SK-N-SH treated with all-trans-retinoic acid at 6 μM for 48 hours (cell line): ENCODE results near the gene UBA6.

Experiments
- ATAC-seq: fragments of 200-7000 bp; cut with Tn5 transposase; 3 replicates; pipeline ENCODE4 v1.9.1; 2020; ENCODE audit warnings: mild to moderate bottlenecking, moderate library complexity
- ARNTL ChIP-seq: fragments of 450-650 bp; formaldehyde crosslinking; IDR thresholded peaks from 2 replicates; pipeline ENCODE4 v1.5.0; 2020; ENCODE audit warnings: low read depth, mild to moderate bottlenecking, moderate library complexity, borderline replicate concordance
- BACH2 ChIP-seq: fragments of 250-450 bp; sonication (Bioruptor Pico); IDR thresholded peaks from 2 replicates; pipeline ENCODE4 v1.9.0; 2021; ENCODE audit warnings: mild to moderate bottlenecking, borderline replicate concordance
- CREB5 ChIP-seq: fragments of 250-450 bp; sonication (Bioruptor Pico); IDR thresholded peaks from 2 replicates; pipeline ENCODE4 v1.5.1; 2020; ENCODE audit warnings: low read depth, mild to moderate bottlenecking, moderate library complexity
- CSRNP3 ChIP-seq: fragments of 250-450 bp; sonication (Bioruptor Pico); IDR thresholded peaks from 2 replicates; pipeline ENCODE4 v1.5.1; 2021; ENCODE audit warnings: mild to moderate bottlenecking, moderate library complexity
- GLIS3 ChIP-seq: fragments of 250-450 bp; sonication (Bioruptor Pico); IDR thresholded peaks from 2 replicates; pipeline ENCODE4 v1.5.0; 2020; ENCODE audit warnings: mild to moderate bottlenecking, moderate library complexity
- ISL1 ChIP-seq: fragments of 250-450 bp; sonication (Bioruptor Pico); IDR thresholded peaks from 2 replicates; pipeline ENCODE4 v2.1.2; 2022; ENCODE audit warnings: mild to moderate bottlenecking, moderate library complexity
- OSR1 ChIP-seq: fragments of 250-450 bp; sonication (Bioruptor Pico); IDR thresholded peaks from 2 replicates; pipeline ENCODE4 v1.8.0; 2022; ENCODE audit warnings: moderate library complexity, mild to moderate bottlenecking, inconsistent platforms
- PATZ1 ChIP-seq: fragments of 250-450 bp; sonication (Bioruptor Pico); IDR thresholded peaks from 2 replicates; pipeline ENCODE4 v1.8.0; 2020; ENCODE audit warnings: mild to moderate bottlenecking, moderate library complexity, borderline replicate concordance
- PPARA ChIP-seq: fragments of 250-450 bp; sonication (Bioruptor Pico); IDR thresholded peaks from 2 replicates; pipeline ENCODE4 v1.5.0; 2020; ENCODE audit warnings: mild to moderate bottlenecking, borderline replicate concordance
- RARB ChIP-seq: fragments of 250-450 bp; sonication (Bioruptor Pico); IDR thresholded peaks from 2 replicates; pipeline ENCODE4 v1.8.0; 2021; ENCODE audit warnings: mild to moderate bottlenecking, moderate library complexity
- SNAI2 ChIP-seq: fragments of 250-450 bp; sonication (Bioruptor Pico); IDR thresholded peaks from 2 replicates; pipeline ENCODE4 v1.5.0; 2020; ENCODE audit warnings: mild to moderate bottlenecking, moderate library complexity
- TCF4 ChIP-seq: fragments of 250-450 bp; sonication (Bioruptor Pico); IDR thresholded peaks from 2 replicates; pipeline ENCODE4 v1.8.0; 2021; ENCODE audit warnings: mild to moderate bottlenecking, moderate library complexity, borderline replicate concordance
- TOX ChIP-seq: fragments of 250-450 bp; sonication (Bioruptor Pico); IDR thresholded peaks from 2 replicates; pipeline ENCODE4 v1.8.0; 2021; ENCODE audit warnings: mild to moderate bottlenecking, moderate library complexity, borderline replicate concordance
- TSHZ2 ChIP-seq: fragments of 250-450 bp; sonication (Bioruptor Pico); IDR thresholded peaks from 2 replicates; pipeline ENCODE4 v1.5.0; 2020; ENCODE audit warnings: mild to moderate bottlenecking, moderate library complexity
- ZC3H10 ChIP-seq: fragments of 250-450 bp; sonication (Bioruptor Pico); IDR thresholded peaks from 2 replicates; pipeline ENCODE4 v1.5.1; 2021; ENCODE audit warnings: mild to moderate bottlenecking, moderate library complexity
- ZFP3 ChIP-seq: fragments of 250-450 bp; sonication (Bioruptor Pico); IDR thresholded peaks from 2 replicates; pipeline ENCODE4 v1.5.0; 2020; ENCODE audit warnings: mild to moderate bottlenecking, moderate library complexity
- ZFP30 ChIP-seq: fragments of 450-650 bp; formaldehyde crosslinking; IDR thresholded peaks from 2 replicates; pipeline ENCODE4 v1.5.0; 2022; ENCODE audit warnings: mild to moderate bottlenecking, moderate library complexity
- ZNF70 ChIP-seq: fragments of 450-650 bp; formaldehyde crosslinking; IDR thresholded peaks from 2 replicates; pipeline ENCODE4 v1.5.0; 2020; ENCODE audit warnings: mild to moderate bottlenecking, moderate library complexity
- ZNF8 ChIP-seq: fragments of 450-650 bp; formaldehyde crosslinking; IDR thresholded peaks from 2 replicates; pipeline ENCODE4 v1.5.0; 2020; ENCODE audit warnings: mild to moderate bottlenecking, moderate library complexity
- TF ChIP-seq, protein P1 (sequence below): fragments of 250-450 bp; sonication (Bioruptor Pico); IDR thresholded peaks from 2 replicates; pipeline ENCODE4 v1.8.0; 2021; ENCODE audit warnings: low read depth, mild to moderate bottlenecking, moderate library complexity, borderline replicate concordance

The UBA6 gene

GRCh38 chr4:67570537-67570936 lies 130.4 kb downstream of the UBA6 start:
- TF ChIP-seq ZNF70 (CRISPR knock-in tag) (no peak), OSR1 (CRISPR knock-in tag) (no peak), GLIS3 (CRISPR knock-in tag) (no peak), ZFP3 (CRISPR knock-in tag) (no peak), TCF4 (CRISPR knock-in tag) (no peak), TSHZ2 (no peak), CREB5 (CRISPR knock-in tag) (no peak), SNAI2 (CRISPR knock-in tag) (no peak), BACH2 (CRISPR knock-in tag) (no peak), ARNTL (no peak)
- TF ChIP-seq, protein P1, sequence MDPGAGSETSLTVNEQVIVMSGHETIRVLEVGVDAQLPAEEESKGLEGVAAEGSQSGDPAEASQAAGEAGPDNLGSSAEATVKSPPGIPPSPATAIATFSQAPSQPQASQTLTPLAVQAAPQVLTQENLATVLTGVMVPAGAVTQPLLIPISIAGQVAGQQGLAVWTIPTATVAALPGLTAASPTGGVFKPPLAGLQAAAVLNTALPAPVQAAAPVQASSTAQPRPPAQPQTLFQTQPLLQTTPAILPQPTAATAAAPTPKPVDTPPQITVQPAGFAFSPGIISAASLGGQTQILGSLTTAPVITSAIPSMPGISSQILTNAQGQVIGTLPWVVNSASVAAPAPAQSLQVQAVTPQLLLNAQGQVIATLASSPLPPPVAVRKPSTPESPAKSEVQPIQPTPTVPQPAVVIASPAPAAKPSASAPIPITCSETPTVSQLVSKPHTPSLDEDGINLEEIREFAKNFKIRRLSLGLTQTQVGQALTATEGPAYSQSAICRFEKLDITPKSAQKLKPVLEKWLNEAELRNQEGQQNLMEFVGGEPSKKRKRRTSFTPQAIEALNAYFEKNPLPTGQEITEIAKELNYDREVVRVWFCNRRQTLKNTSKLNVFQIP: no peak
- no peak for ATAC-seq

DNA sequence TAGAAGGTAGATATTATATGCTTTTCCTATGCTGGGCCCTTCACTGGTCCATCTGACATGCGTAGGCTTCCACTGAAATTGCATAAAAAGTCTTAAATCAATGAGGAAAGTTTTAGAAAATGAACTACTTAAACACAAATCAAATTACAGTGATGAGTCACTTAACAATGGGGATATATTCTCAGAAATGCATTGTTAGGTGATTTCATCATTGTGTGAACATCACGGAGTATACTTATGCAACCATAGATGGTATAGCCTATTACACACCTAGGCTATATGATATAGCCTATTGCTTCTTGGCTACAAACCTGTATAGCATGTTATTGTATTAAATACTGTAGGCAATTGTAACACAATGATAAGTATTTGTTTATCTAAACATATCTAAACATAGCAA lies 132.1 kb downstream of the UBA6 start:
- ATAC-seq: peak; percentile 48; the same call in 2 of the 3 replicates

DNA sequence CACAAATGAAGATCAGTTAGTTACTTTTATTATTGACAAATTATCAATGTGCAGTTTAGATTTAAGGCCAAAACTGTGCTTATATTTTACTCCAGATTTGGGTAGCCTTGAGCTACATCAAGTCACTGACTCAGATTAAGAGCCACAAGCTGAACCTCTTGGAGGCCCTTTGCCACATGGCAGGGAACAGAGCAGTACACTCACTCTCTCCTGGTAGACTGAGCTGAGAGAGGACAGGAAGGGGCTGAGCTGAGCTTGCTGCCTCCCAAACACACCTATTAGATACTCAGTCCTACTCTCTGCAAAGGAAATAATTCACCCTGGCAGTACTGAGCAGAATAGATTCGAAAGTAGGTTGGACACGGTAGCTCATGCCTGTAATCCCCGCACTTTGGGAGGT lies 134.6 kb downstream of the UBA6 start:
- ATAC-seq: no peak
- no peak for TF ChIP-seq TOX (CRISPR knock-in tag)
- no peak for TF ChIP-seq PATZ1 (CRISPR knock-in tag)
- no peak for TF ChIP-seq RARB (CRISPR knock-in tag)
- no peak for TF ChIP-seq CSRNP3 (CRISPR knock-in tag)
- TF ChIP-seq OSR1 (CRISPR knock-in tag): no peak
- TF ChIP-seq SNAI2 (CRISPR knock-in tag): no peak
- no peak for TF ChIP-seq PPARA (CRISPR knock-in tag)
- no peak for TF ChIP-seq GLIS3 (CRISPR knock-in tag)
- no peak for TF ChIP-seq ZNF8 (CRISPR knock-in tag)
- no peak for TF ChIP-seq ZFP3 (CRISPR knock-in tag)
- TF ChIP-seq ZC3H10 (CRISPR knock-in tag): no peak
- no peak for TF ChIP-seq ISL1 (CRISPR knock-in tag)
- no peak for TF ChIP-seq ARNTL
- TF ChIP-seq ZFP30 (CRISPR knock-in tag): no peak
- no peak for TF ChIP-seq CREB5 (CRISPR knock-in tag)

More for the DNA sequence above, 132.1 kb downstream of the UBA6 start:
- TF ChIP-seq ISL1 (CRISPR knock-in tag) (peak; percentile 66), PPARA (CRISPR knock-in tag) (no peak)
